ENCODE measurements around the gene SNRNP200.

The SNRNP200 gene

GRCh38 chr2:96320728-96321622 lies 15.6 kb upstream of the SNRNP200 start:
- Histone ChIP-seq H3K27ac (ENCODE audit: low read depth, low read length) (no peak overlapping the region), H3K9ac (ENCODE audit: low read length) (peak overlapping the region; percentile 17), H3K36me3 (ENCODE audit: control insufficient read depth, insufficient read depth, low read length) (no peaks in the 10 kb centered on the region), H3K27me3 (ENCODE audit: control insufficient read depth, insufficient read depth, low read length) (peaks cover 19% of the 10 kb centered on the region), H3K4me1 (ENCODE audit: control insufficient read depth, insufficient read depth, low read length) (peaks cover 4% of the 10 kb centered on the region), H3K4me3 (ENCODE audit: low read length) (peak overlapping the region; percentile 82)

GRCh38 chr2:96320326-96320725 lies 15.0 kb upstream of the SNRNP200 start:
- Histone ChIP-seq H3K9ac (ENCODE audit: low read length) (no peak overlapping the region), H3K27me3 (ENCODE audit: control insufficient read depth, insufficient read depth, low read length) (peaks cover 14% of the 10 kb centered on the region), H3K4me1 (ENCODE audit: control insufficient read depth, insufficient read depth, low read length) (peaks cover 4% of the 10 kb centered on the region), H3K36me3 (ENCODE audit: control insufficient read depth, insufficient read depth, low read length) (no peaks in the 10 kb centered on the region), H3K4me3 (ENCODE audit: low read length) (peak overlapping the region; percentile 82), H3K27ac (ENCODE audit: low read depth, low read length) (no peak overlapping the region)

- Histone ChIP-seq H3K36me3 (ENCODE audit: control insufficient read depth, insufficient read depth, low read length) (no peaks in the 10 kb centered on the region), H3K27me3 (ENCODE audit: control insufficient read depth, insufficient read depth, low read length) (peaks cover 12% of the 10 kb centered on the region), H3K4me3 (ENCODE audit: low read length) (no peak overlapping the region), H3K4me1 (ENCODE audit: control insufficient read depth, insufficient read depth, low read length) (peaks cover 4% of the 10 kb centered on the region), H3K27ac (ENCODE audit: low read depth, low read length) (no peak overlapping the region), H3K9ac (ENCODE audit: low read length) (no peak overlapping the region)
These were observed 14.1 kb upstream of the SNRNP200 start for GRCh38 chr2:96319396-96319795.

GRCh38 chr2:96318723-96319122 lies 13.4 kb upstream of the SNRNP200 start:
- no peak overlapping the region for H3K27ac ChIP-seq (ENCODE audit: low read depth, low read length)
- H3K4me1 ChIP-seq (ENCODE audit: control insufficient read depth, insufficient read depth, low read length) = peaks cover 4% of the 10 kb centered on the region
- H3K4me3 ChIP-seq (ENCODE audit: low read length) = no peak overlapping the region
- no peaks in the 10 kb centered on the region for H3K36me3 ChIP-seq (ENCODE audit: control insufficient read depth, insufficient read depth, low read length)
- H3K27me3 ChIP-seq (ENCODE audit: control insufficient read depth, insufficient read depth, low read length) = peaks cover 12% of the 10 kb centered on the region
- no peak overlapping the region for H3K9ac ChIP-seq (ENCODE audit: low read length)

GRCh38 chr2:96317584-96317997 lies 12.2 kb upstream of the SNRNP200 start:
- Histone ChIP-seq H3K9ac (ENCODE audit: low read length) (no peak overlapping the region), H3K4me1 (ENCODE audit: control insufficient read depth, insufficient read depth, low read length) (peaks cover 4% of the 10 kb centered on the region), H3K36me3 (ENCODE audit: control insufficient read depth, insufficient read depth, low read length) (no peaks in the 10 kb centered on the region), H3K27ac (ENCODE audit: low read depth, low read length) (no peak overlapping the region), H3K27me3 (ENCODE audit: control insufficient read depth, insufficient read depth, low read length) (peaks cover 7% of the 10 kb centered on the region), H3K4me3 (ENCODE audit: low read length) (no peak overlapping the region)

- Histone ChIP-seq H3K9ac (ENCODE audit: low read length) (no peak overlapping the region), H3K27me3 (ENCODE audit: control insufficient read depth, insufficient read depth, low read length) (peaks cover 7% of the 10 kb centered on the region), H3K4me1 (ENCODE audit: control insufficient read depth, insufficient read depth, low read length) (peaks cover 4% of the 10 kb centered on the region), H3K36me3 (ENCODE audit: control insufficient read depth, insufficient read depth, low read length) (no peaks in the 10 kb centered on the region), H3K27ac (ENCODE audit: low read depth, low read length) (no peak overlapping the region), H3K4me3 (ENCODE audit: low read length) (no peak overlapping the region)
These were observed 11.7 kb upstream of the SNRNP200 start for GRCh38 chr2:96316999-96317398.

- no peak overlapping the region for H3K9ac ChIP-seq (ENCODE audit: low read length)
- no peak overlapping the region for H3K27ac ChIP-seq (ENCODE audit: low read depth, low read length)
- no peaks in the 10 kb centered on the region for H3K36me3 ChIP-seq (ENCODE audit: control insufficient read depth, insufficient read depth, low read length)
- no peaks in the 10 kb centered on the region for H3K27me3 ChIP-seq (ENCODE audit: control insufficient read depth, insufficient read depth, low read length)
- H3K4me1 ChIP-seq (ENCODE audit: control insufficient read depth, insufficient read depth, low read length) = no peaks in the 10 kb centered on the region
- H3K4me3 ChIP-seq (ENCODE audit: low read length) = no peak overlapping the region
These were observed 10.2 kb upstream of the SNRNP200 start for GRCh38 chr2:96315400-96316071.

GRCh38 chr2:96315005-96315399 lies 9.7 kb upstream of the SNRNP200 start:
- H3K4me3 ChIP-seq (ENCODE audit: low read length) = no peak overlapping the region
- H3K36me3 ChIP-seq (ENCODE audit: control insufficient read depth, insufficient read depth, low read length) = no peaks in the 10 kb centered on the region
- no peaks in the 10 kb centered on the region for H3K27me3 ChIP-seq (ENCODE audit: control insufficient read depth, insufficient read depth, low read length)
- H3K4me1 ChIP-seq (ENCODE audit: control insufficient read depth, insufficient read depth, low read length) = no peaks in the 10 kb centered on the region
- H3K27ac ChIP-seq (ENCODE audit: low read depth, low read length) = no peak overlapping the region
- no peak overlapping the region for H3K9ac ChIP-seq (ENCODE audit: low read length)

- Histone ChIP-seq H3K27me3 (ENCODE audit: control insufficient read depth, insufficient read depth, low read length) (no peaks in the 10 kb centered on the region), H3K4me1 (ENCODE audit: control insufficient read depth, insufficient read depth, low read length) (peaks cover 14% of the 10 kb centered on the region), H3K36me3 (ENCODE audit: control insufficient read depth, insufficient read depth, low read length) (peaks cover 2% of the 10 kb centered on the region), H3K27ac (ENCODE audit: low read depth, low read length) (no peak overlapping the region), H3K9ac (ENCODE audit: low read length) (no peak overlapping the region), H3K4me3 (ENCODE audit: low read length) (no peak overlapping the region)
These were observed 2.9 kb upstream of the SNRNP200 start for GRCh38 chr2:96308248-96308647.

- peaks cover 20% of the 10 kb centered on the region for H3K36me3 ChIP-seq (ENCODE audit: control insufficient read depth, insufficient read depth, low read length)
- H3K27me3 ChIP-seq (ENCODE audit: control insufficient read depth, insufficient read depth, low read length) = no peaks in the 10 kb centered on the region
- no peak overlapping the region for H3K9ac ChIP-seq (ENCODE audit: low read length)
- H3K27ac ChIP-seq (ENCODE audit: low read depth, low read length) = no peak overlapping the region
- peak overlapping the region; percentile 88 for H3K4me3 ChIP-seq (ENCODE audit: low read length)
- H3K4me1 ChIP-seq (ENCODE audit: control insufficient read depth, insufficient read depth, low read length) = peaks cover 14% of the 10 kb centered on the region
These were observed 1.0 kb upstream of the SNRNP200 start for GRCh38 chr2:96306370-96306769.

GRCh38 chr2:96305979-96306308 lies 598 bp upstream of the SNRNP200 start:
- Histone ChIP-seq H3K27me3 (ENCODE audit: control insufficient read depth, insufficient read depth, low read length) (no peaks in the 10 kb centered on the region), H3K9ac (ENCODE audit: low read length) (peak overlapping the region; percentile 74), H3K4me3 (ENCODE audit: low read length) (peak overlapping the region; percentile 88), H3K27ac (ENCODE audit: low read depth, low read length) (peak overlapping the region; percentile 84), H3K4me1 (ENCODE audit: control insufficient read depth, insufficient read depth, low read length) (peaks cover 14% of the 10 kb centered on the region), H3K36me3 (ENCODE audit: control insufficient read depth, insufficient read depth, low read length) (peaks cover 25% of the 10 kb centered on the region)

- Histone ChIP-seq H3K27me3 (ENCODE audit: control insufficient read depth, insufficient read depth, low read length) (no peaks in the 10 kb centered on the region), H3K4me1 (ENCODE audit: control insufficient read depth, insufficient read depth, low read length) (peaks cover 14% of the 10 kb centered on the region), H3K9ac (ENCODE audit: low read length) (peak overlapping the region; percentile 34), H3K36me3 (ENCODE audit: control insufficient read depth, insufficient read depth, low read length) (peaks cover 27% of the 10 kb centered on the region), H3K27ac (ENCODE audit: low read depth, low read length) (peak overlapping the region; percentile 65), H3K4me3 (ENCODE audit: low read length) (peak overlapping the region; percentile 88)
These were observed 740 bp downstream of the SNRNP200 start for GRCh38 chr2:96304606-96305005.
